Stomach (tissue), 9 donors: ENCODE data around the gene MED13L. TPM values are rescaled to one million over a fixed set of nuclear protein-coding genes. Genes with fewer than 3 reads are reported as not detected.

Experiments
- DNase-seq, 2 donors: peaks; one replicate each; pipeline versions ENCODE4 v3.0.0 to v3.0.0-alpha.2; 2013 to 2019
- H3K27ac ChIP-seq, 5 donors: fragments of 200-600 bp in 4 of 5; sonication (generic) in 4 of 5; one replicate each; pipeline ENCODE4 v1.5.1; 2013 to 2019; ENCODE audit warnings: mild to moderate bottlenecking in 1 of 5, moderate library complexity in 1 of 5
- H3K27me3 ChIP-seq, 3 donors: fragments of 200-600 bp; sonication (generic); one replicate each; pipeline ENCODE4 v1.5.1; 2017 to 2019; ENCODE audit warnings: mixed run types in 1 of 3
- H3K36me3 ChIP-seq, 4 donors: fragments of 200-600 bp; sonication (generic); 1 replicate in 3 of 4; 2 replicates in 1 of 4; pipeline ENCODE4 v1.5.1; 2016 to 2019
- H3K4me1 ChIP-seq, 4 donors: fragments of 200-600 bp; sonication (generic); one replicate each; pipeline ENCODE4 v1.5.1; 2016 to 2019
- H3K4me3 ChIP-seq, 4 donors: fragments of 200-600 bp; sonication (generic) in 3 of 4; one replicate each; pipeline ENCODE4 v1.5.1; 2016 to 2019; ENCODE audit warnings: mild to moderate bottlenecking in 1 of 4
- H3K9me3 ChIP-seq, 4 donors: fragments of 200-600 bp; sonication (generic); one replicate each; pipeline ENCODE4 v1.5.1; 2016 to 2019
- EP300 ChIP-seq: sonication (generic); formaldehyde crosslinking; IDR thresholded peaks from one replicate; pipeline ENCODE4 v1.6.1; 2017; ENCODE audit warnings: antibody characterized with exemption
- POLR2A ChIP-seq, 4 donors: fragments of 450-650 bp; IDR thresholded peaks; one replicate each; pipeline ENCODE4 v1.6.1; 2016; ENCODE audit warnings: antibody characterized with exemption in 4 of 4, control low read depth in 2 of 4, mild to moderate bottlenecking in 1 of 4, moderate library complexity in 1 of 4
- POLR2AphosphoS5 ChIP-seq, 3 donors: sonication (generic); formaldehyde crosslinking; IDR thresholded peaks; one replicate each; pipeline ENCODE4 v1.6.1; 2016; ENCODE audit warnings: antibody characterized with exemption in 3 of 3
- WGBS, 5 donors: extraction: QIAGEN DNeasy Blood & Tissue Kit in 3 of 5; methylation state at CpG; one replicate each; pipeline versions ENCODE4 v1.1.5 to v1.1.7; 2013 to 2018; 5-methylcytosine and 5-hydroxymethylcytosine counted together
- intact Hi-C: fragments of 100-400 bp; cut with DNase I; formaldehyde crosslinking; loops from one replicate; pipeline ENCODE4 v1.15.1; 2023; ENCODE audit warnings: low total_unique reads
- polyA plus RNA-seq, 3 donors: library from polyadenylated mRNA; stranded (reverse); fragments of 200-250 nt; gene quantifications; one replicate each; pipeline ENCODE4 v1.2.3, GENCODE V29; 2013
- total RNA-seq, 5 donors: library from RNA; depleted of rRNA; stranded (reverse); fragments of >200 nt; gene quantifications; one replicate each; pipeline versions ENCODE4 v1.1.0 to v1.2.3, GENCODE V29; 2014 to 2016
- TF ChIP-seq, protein P1 (sequence below), 7 experiments: fragments of 450-650 bp in 4 of 7; fragments of 200-600 bp in 3 of 7; sonication (generic) in 3 of 7; IDR thresholded peaks; one replicate each; pipeline ENCODE4 v1.5.1; 2016 to 2019; ENCODE audit warnings: antibody characterized with exemption in 7 of 7, control low read depth in 2 of 7, mild to moderate bottlenecking in 1 of 7
- donor health status: healthy with polysubstance abuse.
- donor health status: Bipolar disorder and iron deficiency.
- donor health status: healthy.

The MED13L gene
- total and polyA plus RNA-seq, 8 donors: 10.4 to 305 (median 72.7) TPM

DNA sequence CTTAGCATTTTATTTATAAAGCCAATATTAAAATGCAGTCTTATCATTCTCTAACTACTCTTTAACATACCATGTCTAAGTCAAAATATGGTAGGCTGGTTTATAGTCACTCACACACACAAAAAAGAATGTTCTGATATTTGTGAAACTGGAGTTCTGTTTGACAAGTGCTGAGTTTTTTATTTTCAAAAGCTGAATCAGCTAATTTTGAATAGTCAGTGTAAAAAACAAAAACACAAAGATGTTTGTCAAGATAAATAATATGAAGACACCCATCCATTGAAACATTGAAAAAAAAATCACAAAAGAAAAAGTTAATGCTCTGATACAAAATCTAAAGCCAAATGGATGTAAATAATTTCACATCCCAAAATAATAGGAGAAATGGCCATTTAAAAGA, 231.5 kb downstream of the MED13L start:
- Histone ChIP-seq H3K4me3 (no peak overlapping the region), H3K27ac (no peak overlapping the region), H3K36me3 (no peaks in the 10 kb centered on the region), H3K4me1 (peaks cover 0 to 76% (median 42%) of the 10 kb centered on the region in 4 donors), H3K27me3 (no peaks in the 10 kb centered on the region), H3K9me3 (no peaks in the 10 kb centered on the region)
- TF ChIP-seq POLR2A (IDR thresholded peaks at IDR 0.05) (no peak), EP300 (no peak), POLR2AphosphoS5 (IDR thresholded peaks at IDR 0.05) (no peak)
- TF ChIP-seq, protein P1, sequence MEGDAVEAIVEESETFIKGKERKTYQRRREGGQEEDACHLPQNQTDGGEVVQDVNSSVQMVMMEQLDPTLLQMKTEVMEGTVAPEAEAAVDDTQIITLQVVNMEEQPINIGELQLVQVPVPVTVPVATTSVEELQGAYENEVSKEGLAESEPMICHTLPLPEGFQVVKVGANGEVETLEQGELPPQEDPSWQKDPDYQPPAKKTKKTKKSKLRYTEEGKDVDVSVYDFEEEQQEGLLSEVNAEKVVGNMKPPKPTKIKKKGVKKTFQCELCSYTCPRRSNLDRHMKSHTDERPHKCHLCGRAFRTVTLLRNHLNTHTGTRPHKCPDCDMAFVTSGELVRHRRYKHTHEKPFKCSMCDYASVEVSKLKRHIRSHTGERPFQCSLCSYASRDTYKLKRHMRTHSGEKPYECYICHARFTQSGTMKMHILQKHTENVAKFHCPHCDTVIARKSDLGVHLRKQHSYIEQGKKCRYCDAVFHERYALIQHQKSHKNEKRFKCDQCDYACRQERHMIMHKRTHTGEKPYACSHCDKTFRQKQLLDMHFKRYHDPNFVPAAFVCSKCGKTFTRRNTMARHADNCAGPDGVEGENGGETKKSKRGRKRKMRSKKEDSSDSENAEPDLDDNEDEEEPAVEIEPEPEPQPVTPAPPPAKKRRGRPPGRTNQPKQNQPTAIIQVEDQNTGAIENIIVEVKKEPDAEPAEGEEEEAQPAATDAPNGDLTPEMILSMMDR (IDR thresholded peaks at IDR 0.05): no peak
- DNase-seq: no peak
- intact Hi-C loops: no loop called here

DNA sequence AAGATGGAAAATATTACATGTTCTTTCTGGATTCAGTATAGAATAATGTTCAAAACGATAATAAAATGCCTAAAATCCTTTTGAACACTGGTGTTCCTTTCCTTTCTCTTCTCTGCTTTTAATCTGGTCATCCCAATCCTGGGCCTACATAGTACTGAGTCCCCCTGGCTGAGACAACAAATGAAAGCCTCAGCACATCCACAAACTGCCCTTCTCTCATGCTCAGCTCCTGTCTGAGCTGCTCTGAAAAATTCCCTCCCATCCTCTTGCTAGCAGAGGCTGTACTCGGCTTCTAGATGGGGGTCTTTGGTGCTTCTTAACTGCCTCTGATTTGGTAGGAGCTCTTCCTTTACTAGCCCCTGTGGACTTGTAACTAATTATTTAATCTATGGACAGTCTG, 232.3 kb downstream of the MED13L start:
- Histone ChIP-seq H3K4me1 (peaks cover 0 to 67% (median 38%) of the 10 kb centered on the region in 4 donors), H3K36me3 (no peaks in the 10 kb centered on the region), H3K27me3 (no peaks in the 10 kb centered on the region), H3K9me3 (no peaks in the 10 kb centered on the region), H3K4me3 (no peak overlapping the region), H3K27ac (no peak overlapping the region)
- no peak for DNase-seq
- 91 to 98% (median 92%) methylated on average over 2 of the region's 2 CpGs for WGBS, 5 donors
- TF ChIP-seq POLR2AphosphoS5 (IDR thresholded peaks at IDR 0.05) (no peak), EP300 (no peak), POLR2A (IDR thresholded peaks at IDR 0.05) (no peak)
- TF ChIP-seq, protein P1 (IDR thresholded peaks at IDR 0.05): no peak
- intact Hi-C loops: no loop called here

DNA sequence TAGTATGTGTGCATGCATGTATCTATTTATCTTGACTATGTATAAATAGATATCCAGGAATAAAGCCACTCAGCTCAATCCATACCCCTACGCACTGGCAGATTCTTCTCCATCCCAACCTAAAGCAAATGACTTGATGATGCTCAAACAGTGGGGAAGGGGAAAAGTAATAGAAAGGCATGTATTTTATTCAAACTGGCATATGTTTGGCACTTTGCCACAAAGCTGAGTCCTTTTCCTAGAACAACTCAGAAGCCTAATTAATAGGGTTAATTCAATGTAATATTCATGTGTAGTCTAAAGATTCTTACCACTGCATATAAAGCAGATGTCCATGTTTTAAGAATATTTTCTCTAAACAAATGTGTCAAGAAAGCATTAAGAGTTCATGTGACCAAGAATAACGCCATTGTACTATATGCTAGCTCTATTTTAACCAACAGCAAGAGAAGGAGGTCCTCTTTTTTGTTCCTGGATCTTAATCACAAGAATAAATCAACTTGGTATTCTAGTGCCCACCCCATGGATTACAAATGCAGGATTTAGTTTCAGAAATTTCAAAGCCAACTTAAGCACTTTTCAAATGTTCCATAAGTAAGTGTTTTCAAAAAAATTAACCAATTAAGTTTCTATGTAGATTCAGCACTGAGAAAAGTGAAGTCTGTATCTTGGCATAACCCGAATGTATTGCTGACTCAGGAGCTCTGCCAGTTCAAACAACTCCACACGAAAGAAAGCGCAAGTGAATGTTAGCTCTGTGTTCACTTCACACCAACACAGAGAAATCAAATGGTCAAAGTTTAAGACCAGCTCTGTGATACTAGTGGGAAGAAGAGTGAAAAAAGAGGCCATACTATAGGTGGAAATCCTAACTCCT, 233.6 kb downstream of the MED13L start:
- peaks cover 0 to 54% (median 31%) of the 10 kb centered on the region in 4 donors for H3K4me1 ChIP-seq
- intact Hi-C loops: no loop called here
- peak in 1 of 2 donors; percentile 51 for DNase-seq
- H3K4me3 ChIP-seq: no peak overlapping the region
- no peaks in the 10 kb centered on the region for H3K36me3 ChIP-seq
- H3K27me3 ChIP-seq: no peaks in the 10 kb centered on the region
- 41 to 56% (median 47%) methylated on average over 5 of the region's 5 CpGs for WGBS, 5 donors
- no peaks in the 10 kb centered on the region for H3K9me3 ChIP-seq
- TF ChIP-seq, protein P1 (IDR thresholded peaks at IDR 0.05): no peak
- TF ChIP-seq POLR2A (IDR thresholded peaks at IDR 0.05) (no peak), POLR2AphosphoS5 (IDR thresholded peaks at IDR 0.05) (no peak)
- H3K27ac ChIP-seq: no peak overlapping the region

DNA sequence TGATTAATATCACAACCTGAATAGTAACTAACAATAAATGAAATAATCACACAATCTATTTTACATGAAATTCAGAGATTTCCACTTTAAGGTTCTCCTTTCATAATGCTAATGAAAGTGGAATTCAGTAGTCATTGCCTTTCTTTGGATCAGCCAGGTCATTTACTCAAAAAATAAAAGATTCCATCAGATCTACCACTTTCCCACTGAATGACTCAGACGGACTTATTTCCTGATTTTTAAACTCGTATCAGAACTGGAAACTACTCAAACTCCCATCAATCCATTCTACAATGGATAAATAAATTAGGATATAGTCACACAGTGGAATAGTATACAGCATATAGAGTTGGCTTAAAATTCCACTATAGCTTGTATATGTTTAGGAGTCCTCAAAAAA, 237.1 kb downstream of the MED13L start:
- 81 to 91% (median 87%) methylated on average over 2 of the region's 2 CpGs for WGBS, 5 donors
- H3K27me3 ChIP-seq: no peaks in the 10 kb centered on the region

More for the DNA sequence above, 237.1 kb downstream of the MED13L start:
- DNase-seq: no peak
- no peaks in the 10 kb centered on the region for H3K9me3 ChIP-seq
- no peak overlapping the region for H3K4me3 ChIP-seq
- no peaks in the 10 kb centered on the region for H3K36me3 ChIP-seq
- no peak overlapping the region for H3K27ac ChIP-seq
- peaks cover 0 to 48% (median 30%) of the 10 kb centered on the region in 4 donors for H3K4me1 ChIP-seq
- TF ChIP-seq, protein P1 (IDR thresholded peaks at IDR 0.05): no peak
- no peak for TF ChIP-seq EP300
- no peak for TF ChIP-seq POLR2AphosphoS5 (IDR thresholded peaks at IDR 0.05)
- TF ChIP-seq POLR2A (IDR thresholded peaks at IDR 0.05): no peak
- intact Hi-C loops: no loop called here
